ENCODE results near the gene XRCC1.

XRCC1 gene

DNA sequence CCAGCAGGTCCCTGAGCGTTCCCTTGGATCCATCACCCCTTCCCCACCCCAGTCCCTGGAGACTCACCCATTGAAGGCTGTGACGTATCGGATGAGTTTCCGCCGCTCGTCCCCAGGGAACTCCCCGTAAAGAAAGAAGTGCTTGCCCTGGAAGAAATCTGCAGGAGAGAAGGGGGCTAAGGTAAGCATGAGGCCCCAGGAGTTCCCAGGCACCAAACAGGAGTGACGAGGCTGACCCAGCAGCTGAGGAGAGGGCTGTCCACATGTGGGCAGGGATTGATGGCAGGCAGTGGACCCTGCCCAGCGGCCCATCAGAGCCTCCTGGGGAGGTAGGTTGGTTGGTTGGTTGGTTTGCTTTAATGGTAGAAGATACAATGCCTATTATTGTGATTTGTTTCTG lies 31.2 kb downstream of the XRCC1 start:
- H3K9me3 ChIP-seq (ENCODE audit: control insufficient read depth, low read length), result peaks cover 4% of the 10 kb centered on the region
- H3K27ac ChIP-seq (ENCODE audit: low read depth, low read length, severe bottlenecking), result no peak overlapping the region
- peaks cover 78% of the 10 kb centered on the region for H3K36me3 ChIP-seq (ENCODE audit: control insufficient read depth, insufficient read depth, low read length)
- no peak overlapping the region for H3K4me3 ChIP-seq (ENCODE audit: extremely low read depth, insufficient read depth, low read length, poor library complexity, severe bottlenecking)
- 95 to 96% methylated on average over 3 to 9 of the region's 9 CpGs for WGBS, 2 experiments (ENCODE audit: insufficient coverage in 2 of 2)
- no peaks in the 10 kb centered on the region for H3K4me1 ChIP-seq (ENCODE audit: control insufficient read depth, insufficient read depth, low read length, poor library complexity, severe bottlenecking)

DNA sequence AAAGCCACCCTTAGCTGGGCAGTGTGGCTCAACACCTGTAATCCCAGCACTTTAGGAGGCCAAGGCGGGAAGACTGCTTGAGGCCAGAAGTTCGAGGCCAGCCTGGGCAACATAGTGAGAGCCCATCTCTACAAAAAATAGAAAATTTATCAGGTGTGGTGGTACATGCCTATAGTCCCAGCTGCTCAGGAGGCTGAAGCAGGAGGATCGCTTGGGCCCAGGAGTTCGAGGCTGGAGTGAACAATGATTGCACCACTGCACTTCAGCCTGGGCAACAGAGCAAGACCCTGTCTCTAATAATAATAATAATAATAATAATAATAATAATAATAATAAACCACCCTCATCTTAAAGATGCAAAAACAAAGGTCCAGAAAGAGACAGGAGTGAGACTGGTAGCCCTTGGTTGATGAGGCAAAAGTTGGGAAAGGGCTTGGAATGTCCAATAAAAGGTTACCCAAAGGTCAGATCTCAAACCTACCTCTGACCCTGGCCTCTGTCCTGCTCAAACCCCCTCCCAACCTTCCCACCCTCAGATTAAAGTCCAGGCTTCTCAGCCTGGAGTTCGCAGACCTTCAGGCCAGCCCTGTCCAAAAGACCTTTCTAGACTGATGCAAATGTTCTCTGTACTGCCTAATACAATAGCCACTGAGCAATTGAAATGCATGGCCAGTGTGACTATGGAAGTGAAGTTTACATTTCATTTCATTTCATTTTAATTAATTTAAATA lies 33.2 kb downstream of the XRCC1 start:
- H3K36me3 ChIP-seq (ENCODE audit: control insufficient read depth, insufficient read depth, low read length), result peaks cover 88% of the 10 kb centered on the region
- no peak overlapping the region for H3K4me3 ChIP-seq (ENCODE audit: extremely low read depth, insufficient read depth, low read length, poor library complexity, severe bottlenecking)
- peaks cover 9% of the 10 kb centered on the region for H3K9me3 ChIP-seq (ENCODE audit: control insufficient read depth, low read length)
- no peak overlapping the region for H3K27ac ChIP-seq (ENCODE audit: low read depth, low read length, severe bottlenecking)
- H3K4me1 ChIP-seq (ENCODE audit: control insufficient read depth, insufficient read depth, low read length, poor library complexity, severe bottlenecking), result no peaks in the 10 kb centered on the region
- 100% methylated on average over 1 to 2 of the region's 5 CpGs for WGBS, 2 experiments (ENCODE audit: insufficient coverage in 2 of 2)

DNA sequence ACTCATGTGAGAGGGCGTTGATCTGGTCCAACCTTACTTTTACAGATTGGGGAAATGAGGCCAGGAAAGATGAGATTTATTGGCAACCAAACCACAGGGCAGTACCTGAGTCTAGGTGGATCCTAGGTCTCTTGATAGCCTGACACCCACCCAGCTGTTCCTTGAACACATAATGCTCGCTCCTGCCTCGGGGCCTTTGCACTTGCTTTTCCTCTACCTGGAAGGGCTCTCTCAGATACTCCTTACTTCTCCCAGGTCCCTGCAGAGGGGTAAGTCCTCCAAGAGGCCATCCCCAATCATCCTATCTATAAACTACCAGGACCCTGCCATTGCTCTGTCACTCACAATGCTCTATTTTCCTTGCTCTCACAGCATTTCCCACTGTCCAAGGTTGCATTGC lies 34.9 kb downstream of the XRCC1 start:
- H3K4me1 ChIP-seq (ENCODE audit: control insufficient read depth, insufficient read depth, low read length, poor library complexity, severe bottlenecking), result no peaks in the 10 kb centered on the region
- no peak overlapping the region for H3K4me3 ChIP-seq (ENCODE audit: extremely low read depth, insufficient read depth, low read length, poor library complexity, severe bottlenecking)
- H3K9me3 ChIP-seq (ENCODE audit: control insufficient read depth, low read length), result peaks cover 9% of the 10 kb centered on the region
- no peak overlapping the region for H3K27ac ChIP-seq (ENCODE audit: low read depth, low read length, severe bottlenecking)
- peaks cover 82% of the 10 kb centered on the region for H3K36me3 ChIP-seq (ENCODE audit: control insufficient read depth, insufficient read depth, low read length)
- WGBS, 2 experiments (ENCODE audit: insufficient coverage in 2 of 2), result 100% methylated on average over 2 of the region's 3 CpGs

DNA sequence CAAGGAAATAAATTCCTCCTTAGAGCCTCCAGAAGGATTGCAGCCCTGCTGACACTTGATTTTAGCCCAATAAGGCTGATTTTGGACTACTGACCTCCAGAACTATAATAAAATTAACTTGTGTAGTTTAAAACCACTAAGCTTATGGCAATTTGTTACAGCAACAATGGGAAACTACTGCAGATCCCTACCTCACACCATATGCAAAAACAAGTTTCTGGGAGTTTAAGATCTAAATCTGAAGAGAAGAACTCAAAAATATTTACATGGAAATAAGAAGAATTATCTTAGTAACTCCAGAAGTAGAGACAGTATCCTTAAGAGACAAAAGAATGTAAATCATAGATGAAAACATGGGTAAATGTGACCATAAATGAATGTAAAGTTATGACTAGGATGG lies 36.4 kb downstream of the XRCC1 start:
- no peak overlapping the region for H3K4me3 ChIP-seq (ENCODE audit: extremely low read depth, insufficient read depth, low read length, poor library complexity, severe bottlenecking)
- H3K36me3 ChIP-seq (ENCODE audit: control insufficient read depth, insufficient read depth, low read length), result peaks cover 72% of the 10 kb centered on the region
- no peaks in the 10 kb centered on the region for H3K4me1 ChIP-seq (ENCODE audit: control insufficient read depth, insufficient read depth, low read length, poor library complexity, severe bottlenecking)
- H3K9me3 ChIP-seq (ENCODE audit: control insufficient read depth, low read length), result peaks cover 9% of the 10 kb centered on the region
- H3K27ac ChIP-seq (ENCODE audit: low read depth, low read length, severe bottlenecking), result no peak overlapping the region

DNA sequence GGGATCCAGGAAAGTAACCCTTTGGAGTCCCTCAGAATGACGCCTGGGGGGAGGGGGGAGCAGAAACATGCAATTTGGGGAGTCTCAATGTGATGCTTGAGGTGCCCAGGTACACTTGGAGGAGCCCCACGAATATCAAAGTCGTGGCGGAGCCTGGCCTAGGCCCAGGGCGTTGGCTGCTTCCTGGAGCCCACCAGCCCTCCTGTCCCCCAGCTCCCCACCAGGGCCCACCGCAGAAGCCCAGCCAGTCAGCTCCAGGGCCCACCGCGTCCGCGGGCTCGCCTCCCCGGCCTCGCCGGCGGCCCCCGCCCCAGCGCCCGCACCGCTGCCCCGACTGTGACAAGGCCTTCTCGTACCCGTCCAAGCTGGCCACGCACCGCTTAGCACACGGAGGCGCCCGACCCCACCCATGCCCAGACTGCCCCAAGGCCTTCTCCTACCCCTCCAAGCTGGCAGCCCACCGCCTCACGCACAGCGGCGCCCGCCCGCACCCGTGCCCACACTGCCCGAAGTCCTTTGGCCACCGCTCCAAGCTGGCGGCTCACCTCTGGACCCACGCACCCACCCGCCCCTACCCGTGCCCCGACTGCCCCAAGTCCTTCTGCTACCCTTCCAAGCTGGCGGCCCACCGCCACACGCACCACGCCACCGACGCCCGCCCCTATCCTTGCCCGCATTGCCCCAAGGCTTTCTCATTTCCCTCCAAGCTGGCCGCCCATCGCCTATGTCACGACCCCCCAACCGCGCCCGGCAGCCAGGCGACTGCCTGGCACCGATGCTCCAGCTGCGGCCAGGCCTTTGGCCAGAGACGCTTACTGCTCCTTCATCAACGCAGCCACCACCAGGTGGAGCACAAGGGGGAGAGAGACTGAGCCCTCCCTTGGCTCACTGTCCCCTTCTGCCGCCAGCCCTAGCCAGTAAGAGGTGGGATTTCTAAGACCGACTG lies 40.2 kb downstream of the XRCC1 start:
- 85 to 87% methylated on average over 40 to 61 of the region's 62 CpGs for WGBS, 2 experiments (ENCODE audit: insufficient coverage in 2 of 2)
- Histone ChIP-seq H3K9me3 (ENCODE audit: control insufficient read depth, low read length) (peaks cover 9% of the 10 kb centered on the region), H3K4me3 (ENCODE audit: extremely low read depth, insufficient read depth, low read length, poor library complexity, severe bottlenecking) (no peak overlapping the region), H3K4me1 (ENCODE audit: control insufficient read depth, insufficient read depth, low read length, poor library complexity, severe bottlenecking) (peaks cover 7% of the 10 kb centered on the region), H3K27ac (ENCODE audit: low read depth, low read length, severe bottlenecking) (no peak overlapping the region), H3K36me3 (ENCODE audit: control insufficient read depth, insufficient read depth, low read length) (peaks cover 38% of the 10 kb centered on the region)

GRCh38 chr19:43534305-43534815 lies 41.0 kb downstream of the XRCC1 start:
- peak overlapping the region; percentile 26 for H3K4me3 ChIP-seq (ENCODE audit: extremely low read depth, insufficient read depth, low read length, poor library complexity, severe bottlenecking)

DNA sequence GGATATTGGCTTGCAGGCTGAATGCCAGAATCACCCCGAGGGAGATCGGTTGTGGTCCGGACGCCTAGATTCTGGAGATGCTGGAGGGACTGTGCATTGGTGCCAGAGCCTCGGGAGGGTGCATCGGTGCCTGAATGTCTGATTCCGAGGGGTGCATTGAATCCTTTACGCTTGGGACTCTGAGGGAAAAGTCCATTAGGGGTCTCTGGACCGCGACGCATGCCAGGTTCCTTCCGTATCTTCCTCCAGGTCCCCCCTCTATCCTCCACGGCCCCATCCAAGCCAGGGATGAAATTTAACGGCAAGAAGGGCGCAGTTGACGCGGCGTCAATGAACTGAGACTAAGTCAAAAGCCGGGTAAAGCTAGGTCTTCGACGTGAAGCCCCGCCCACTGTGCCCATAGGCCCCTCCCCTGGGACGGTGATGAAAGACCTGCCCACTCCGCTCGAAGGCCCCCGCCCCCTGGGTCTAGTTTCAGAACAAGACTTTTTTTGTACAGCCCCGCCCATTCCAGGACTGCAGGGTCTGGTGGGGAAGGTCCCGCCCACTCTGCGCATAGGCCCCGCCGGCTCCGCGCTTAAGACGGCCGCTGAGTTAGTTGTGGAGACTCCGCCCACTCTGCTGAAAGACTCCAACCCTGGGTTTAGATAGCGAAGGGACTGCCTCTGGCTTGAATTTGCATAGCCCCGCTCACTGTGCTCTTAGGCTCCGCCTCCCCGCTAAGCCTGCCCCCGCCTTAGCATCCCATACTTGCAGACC lies 41.6 kb downstream of the XRCC1 start:
- H3K27ac ChIP-seq (ENCODE audit: low read depth, low read length, severe bottlenecking), result peak overlapping the region; percentile 93
- peaks cover 24% of the 10 kb centered on the region for H3K36me3 ChIP-seq (ENCODE audit: control insufficient read depth, insufficient read depth, low read length)
- 1 to 3% methylated on average over 36 of the region's 41 CpGs for WGBS, 2 experiments (ENCODE audit: insufficient coverage in 2 of 2)
- peak overlapping the region; percentile 47 for H3K4me3 ChIP-seq (ENCODE audit: extremely low read depth, insufficient read depth, low read length, poor library complexity, severe bottlenecking)
- H3K9me3 ChIP-seq (ENCODE audit: control insufficient read depth, low read length), result peaks cover 2% of the 10 kb centered on the region
- peaks cover 10% of the 10 kb centered on the region for H3K4me1 ChIP-seq (ENCODE audit: control insufficient read depth, insufficient read depth, low read length, poor library complexity, severe bottlenecking)

More at GRCh38 chr19:43534305-43534815, 41.0 kb downstream of the XRCC1 start:
- 54 to 68% methylated on average over 12 to 14 of the region's 17 CpGs for WGBS, 2 experiments (ENCODE audit: insufficient coverage in 2 of 2)
- H3K36me3 ChIP-seq (ENCODE audit: control insufficient read depth, insufficient read depth, low read length), result peaks cover 31% of the 10 kb centered on the region
- H3K9me3 ChIP-seq (ENCODE audit: control insufficient read depth, low read length), result peaks cover 8% of the 10 kb centered on the region
- H3K4me1 ChIP-seq (ENCODE audit: control insufficient read depth, insufficient read depth, low read length, poor library complexity, severe bottlenecking), result peaks cover 10% of the 10 kb centered on the region
- H3K27ac ChIP-seq (ENCODE audit: low read depth, low read length, severe bottlenecking), result peak overlapping the region; percentile 43

- 0 to 3% methylated on average over 25 to 41 of the region's 47 CpGs for WGBS, 2 experiments (ENCODE audit: insufficient coverage in 2 of 2)
- Histone ChIP-seq H3K4me1 (ENCODE audit: control insufficient read depth, insufficient read depth, low read length, poor library complexity, severe bottlenecking) (peaks cover 10% of the 10 kb centered on the region), H3K4me3 (ENCODE audit: extremely low read depth, insufficient read depth, low read length, poor library complexity, severe bottlenecking) (peak within 1 kb of the TSS; percentile 47), H3K36me3 (ENCODE audit: control insufficient read depth, insufficient read depth, low read length) (peaks cover 18% of the 10 kb centered on the region), H3K9me3 (ENCODE audit: control insufficient read depth, low read length) (no peaks in the 10 kb centered on the region), H3K27ac (ENCODE audit: low read depth, low read length, severe bottlenecking) (peak within 1 kb of the TSS; percentile 93)
Measured at GRCh38 chr19:43532962-43533545, 42.3 kb downstream of the XRCC1 start, which contains the start of gene ZNF575. Gene ZNF575 (plus strand): TSS chr19:43533188. CDS start chr19:43534423, 1,235 bp downstream.

DNA sequence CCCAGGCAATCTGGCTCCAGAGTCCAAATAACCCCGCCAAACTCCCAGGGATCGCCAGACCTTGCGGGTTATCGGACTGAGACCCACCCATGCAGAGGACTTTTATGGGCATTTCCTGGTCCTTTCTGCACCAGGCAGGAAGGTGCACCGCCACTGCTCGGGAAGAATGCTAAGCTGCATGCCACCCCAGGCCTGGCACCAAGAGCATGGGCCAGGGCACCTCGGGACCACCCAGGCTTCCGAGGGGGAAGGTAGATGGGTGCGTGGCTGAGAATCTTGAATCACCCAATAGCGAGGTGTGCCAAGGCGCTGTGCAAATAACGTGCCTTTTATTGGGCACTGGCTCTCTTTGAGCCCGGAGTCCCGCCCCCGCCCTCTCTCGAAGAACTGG lies 42.8 kb downstream of the XRCC1 start:
- Histone ChIP-seq H3K36me3 (ENCODE audit: control insufficient read depth, insufficient read depth, low read length) (peaks cover 13% of the 10 kb centered on the region), H3K9me3 (ENCODE audit: control insufficient read depth, low read length) (no peaks in the 10 kb centered on the region), H3K4me3 (ENCODE audit: extremely low read depth, insufficient read depth, low read length, poor library complexity, severe bottlenecking) (peak overlapping the region; percentile 47), H3K27ac (ENCODE audit: low read depth, low read length, severe bottlenecking) (peak overlapping the region; percentile 93), H3K4me1 (ENCODE audit: control insufficient read depth, insufficient read depth, low read length, poor library complexity, severe bottlenecking) (peaks cover 13% of the 10 kb centered on the region)
- WGBS, 2 experiments (ENCODE audit: insufficient coverage in 2 of 2), result 29 to 33% methylated on average over 13 to 15 of the region's 16 CpGs
